Measurements from ENCODE around the gene ELP4.
"Not testable (repeated sequence)": the region's sequence is repeated elsewhere in the genome, so short reads cannot be mapped to it uniquely, and the experiment has no call there.

ELP4 gene

DNA sequence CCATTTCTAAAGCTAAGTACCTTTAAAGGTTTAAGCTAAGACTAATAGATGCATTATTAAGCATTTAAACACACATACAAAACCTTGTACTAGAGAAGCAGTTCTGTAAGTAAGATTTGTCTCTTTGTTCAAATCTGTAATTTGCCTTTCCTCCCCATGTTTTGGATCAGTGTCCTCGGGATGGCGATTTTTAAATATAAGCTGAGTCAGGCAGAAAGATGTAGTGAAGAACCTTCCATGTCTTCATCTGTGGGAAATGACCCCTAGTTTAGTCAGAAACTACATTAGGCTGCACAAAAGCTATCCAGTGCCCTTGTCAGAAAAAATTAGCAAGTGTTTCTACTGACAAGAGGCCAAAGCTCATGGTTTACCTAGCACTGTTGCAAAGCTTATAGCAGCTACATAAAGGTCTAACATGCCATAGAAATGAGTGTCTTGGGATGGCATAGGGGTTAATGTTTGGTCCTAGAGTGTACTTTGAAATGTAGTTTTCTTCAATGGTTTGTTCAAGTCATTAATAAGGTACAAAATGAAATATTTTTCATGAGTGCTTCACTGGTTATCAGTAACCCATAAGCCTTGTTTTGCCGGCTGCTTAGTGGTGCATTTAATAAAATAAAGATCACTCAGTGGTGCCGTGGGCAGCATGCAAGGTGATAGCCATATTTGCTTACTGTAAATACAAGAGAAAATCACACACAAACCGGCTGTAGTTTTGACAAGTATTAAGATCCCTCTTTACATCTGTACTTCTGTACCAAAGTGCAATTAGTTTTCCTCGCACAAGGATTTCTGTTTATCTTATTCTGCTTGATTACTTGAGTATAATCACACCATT is 139.8 kb downstream of the ELP4 start:
- DNase-seq, result no peak

GRCh38 chr11:31651208-31651607 is 141.6 kb downstream of the ELP4 start:
- DNase-seq, result no peak

- DNase-seq, result no peak
These were observed 142.3 kb downstream of the ELP4 start for GRCh38 chr11:31651822-31652221.

DNA sequence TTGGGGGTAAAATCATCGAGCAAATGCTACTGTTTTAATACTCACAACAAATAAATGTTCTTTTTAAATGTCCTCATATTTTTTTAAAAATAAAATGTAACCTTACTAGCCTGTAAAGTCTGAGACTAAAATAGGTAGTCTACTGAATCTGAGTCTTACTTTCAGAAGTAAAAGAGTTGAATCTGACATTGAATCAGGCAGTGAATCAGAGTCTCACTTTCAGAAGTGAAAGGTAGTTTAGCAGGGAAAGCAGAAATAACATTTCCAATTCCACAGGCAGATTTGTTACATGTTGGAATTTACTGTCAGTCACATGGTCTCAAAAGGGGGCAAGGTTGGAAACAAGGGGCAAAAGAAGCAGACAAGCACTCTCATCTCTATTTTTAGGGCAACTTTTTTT is 143.0 kb downstream of the ELP4 start:
- no peak for DNase-seq

DNA sequence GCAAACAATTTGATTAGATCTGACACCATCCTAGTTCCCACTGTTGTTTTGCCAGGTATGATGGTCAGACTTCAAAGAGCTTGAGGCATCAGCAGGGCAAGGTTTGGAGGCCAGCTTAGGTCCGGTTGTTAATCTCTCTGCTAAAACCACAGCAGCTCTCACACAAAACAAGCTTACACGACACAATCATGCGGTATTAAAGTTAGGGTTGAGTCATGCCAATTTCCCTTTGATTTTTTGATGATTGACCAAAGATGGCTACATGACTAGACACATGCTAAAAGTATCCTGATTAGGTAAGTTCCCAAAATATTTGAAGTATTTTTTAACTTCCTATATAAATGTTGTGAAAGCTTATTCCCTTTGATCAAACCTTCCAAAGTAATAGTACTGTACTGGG is 145.9 kb downstream of the ELP4 start:
- no peak for DNase-seq

DNA sequence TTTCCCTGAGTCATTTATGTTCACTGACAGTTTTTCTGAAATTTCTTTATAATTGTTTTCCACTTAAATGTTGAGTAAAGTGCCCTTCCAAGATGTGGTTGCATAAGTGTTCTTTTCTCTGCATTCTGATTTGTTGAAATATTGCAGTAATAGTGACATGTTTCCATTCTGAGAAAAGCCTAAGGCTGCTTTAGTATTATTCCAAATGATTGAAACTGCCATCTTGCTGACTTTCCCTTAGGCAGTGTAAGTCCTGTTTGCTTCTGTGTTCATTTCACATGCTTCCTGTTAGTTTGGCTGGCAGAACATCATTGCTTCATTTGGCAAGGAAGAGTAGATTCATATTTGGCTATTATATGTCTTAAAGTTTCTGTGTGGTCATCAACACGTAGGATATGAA is 146.5 kb downstream of the ELP4 start:
- no peak for DNase-seq

DNA sequence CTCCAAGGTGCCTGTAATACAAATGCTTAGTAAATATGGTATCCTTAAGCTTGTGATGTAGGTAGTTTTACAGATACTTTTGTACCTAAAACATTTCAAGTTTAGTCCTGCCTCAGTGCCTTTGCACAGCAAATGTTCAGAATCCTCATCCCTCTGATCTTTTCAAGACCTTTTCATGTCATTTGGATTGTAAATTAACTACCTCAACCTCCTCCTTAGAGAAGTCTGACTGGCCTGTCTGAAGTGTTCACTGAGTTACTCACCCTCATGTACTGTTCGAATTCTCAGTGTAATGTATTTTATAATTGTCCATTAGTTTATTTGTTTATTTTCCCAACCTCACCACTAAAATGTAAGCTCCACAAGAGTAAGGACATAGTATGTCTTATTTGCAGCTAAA is 147.5 kb downstream of the ELP4 start:
- DNase-seq, result no peak

DNA sequence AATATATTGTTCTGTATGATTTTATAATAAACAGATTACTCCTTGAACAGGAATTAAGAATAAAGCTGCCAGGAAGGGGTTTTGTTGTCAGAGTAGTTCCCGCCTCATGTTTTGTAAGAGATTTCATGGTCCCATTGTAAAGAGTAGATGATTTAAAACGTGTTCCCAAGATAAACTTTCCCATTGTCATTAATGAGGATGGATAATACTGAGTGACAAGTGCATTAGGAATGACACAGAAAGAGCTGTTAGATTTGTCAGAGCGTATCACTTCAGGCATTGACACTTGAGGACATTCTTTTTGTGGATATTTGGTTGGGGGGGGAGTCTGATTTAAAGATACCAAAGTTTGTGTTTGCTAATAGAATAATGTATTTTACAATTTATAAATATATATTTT is 154.6 kb downstream of the ELP4 start:
- DNase-seq, result no peak

DNA sequence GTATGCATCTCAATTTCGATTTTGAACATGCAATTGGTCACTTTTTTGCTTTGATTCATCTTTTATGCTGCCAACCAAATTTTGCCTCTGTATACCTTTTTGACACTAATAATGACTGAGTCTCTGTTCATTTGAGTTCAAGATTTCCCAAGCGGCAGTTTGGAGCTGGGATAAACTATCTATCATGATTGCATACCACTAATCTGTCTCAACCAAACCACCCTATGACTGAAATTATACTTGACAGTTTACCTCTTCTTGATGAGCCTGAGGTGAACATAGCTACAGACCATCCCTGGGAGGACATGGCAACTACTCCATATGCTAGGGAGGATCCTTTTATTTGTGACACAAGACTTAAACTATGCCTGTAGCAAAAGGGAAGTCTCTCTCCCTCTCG is 155.4 kb downstream of the ELP4 start:
- no peak for DNase-seq

DNA sequence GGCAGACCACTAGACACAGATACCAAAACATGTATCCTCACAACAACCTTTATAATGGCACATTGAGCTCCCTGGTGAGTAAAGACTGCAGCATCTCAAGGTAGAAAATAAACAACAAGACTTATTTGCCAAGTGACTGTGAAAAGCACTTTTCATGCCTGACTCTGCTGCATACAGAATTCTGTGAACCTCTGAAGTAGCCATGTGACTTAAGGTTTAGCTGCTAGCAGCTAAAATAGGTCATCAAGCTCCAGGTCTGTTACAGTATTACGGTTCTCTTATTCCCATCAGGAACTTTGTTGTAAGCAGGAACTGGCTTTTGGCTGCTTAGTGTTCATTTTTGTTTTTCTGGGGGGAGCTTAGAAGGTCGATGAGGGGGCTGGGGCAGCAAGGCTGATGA is 162.1 kb downstream of the ELP4 start:
- DNase-seq, result no peak

DNA sequence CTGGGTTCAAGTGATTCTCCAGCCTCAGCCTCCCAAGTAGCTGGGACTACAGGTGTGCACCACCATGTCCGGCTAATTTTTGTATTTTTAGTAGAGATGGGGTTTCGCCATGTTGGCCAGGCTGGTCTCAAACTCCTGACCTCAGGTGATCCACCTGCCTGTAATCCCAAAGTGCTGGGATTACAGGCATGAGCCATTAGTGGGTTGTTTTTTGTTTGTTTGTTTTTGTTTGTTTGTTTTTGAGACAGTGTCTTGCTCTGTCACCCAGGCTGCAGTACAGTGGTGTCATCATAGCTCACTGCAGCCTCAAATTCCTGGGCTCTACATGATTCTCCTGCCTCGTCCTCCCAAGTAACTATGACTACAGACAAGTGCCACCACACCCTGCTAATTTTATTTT is 163.5 kb downstream of the ELP4 start:
- DNase-seq, result not testable (repeated sequence)

- DNase-seq, result no peak
These were observed 166.9 kb downstream of the ELP4 start for GRCh38 chr11:31676280-31676982.

- no peak for DNase-seq
These were observed 171.2 kb downstream of the ELP4 start for GRCh38 chr11:31680770-31681169.

DNA sequence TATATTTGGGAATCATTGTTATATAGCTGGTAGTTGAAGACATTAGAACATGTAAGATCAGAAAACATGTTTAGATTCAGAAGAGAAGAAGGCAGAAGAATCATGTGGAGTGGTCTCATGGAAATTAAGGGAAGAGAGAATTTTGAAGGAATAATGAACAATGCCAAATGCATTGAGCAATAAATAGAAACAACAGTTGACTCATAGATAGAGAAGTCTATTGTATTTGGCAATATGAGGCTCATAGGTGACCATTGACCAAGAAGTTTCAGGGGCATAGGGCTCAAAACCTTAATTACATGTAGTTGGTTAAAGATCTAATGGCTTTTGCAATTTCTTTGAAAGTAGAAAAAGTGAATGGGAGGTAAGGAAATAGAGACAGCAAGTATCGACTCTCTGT is 177.7 kb downstream of the ELP4 start:
- no peak for DNase-seq

GRCh38 chr11:31687861-31688260 is 178.3 kb downstream of the ELP4 start:
- peak; percentile 52 for DNase-seq

- DNase-seq, result no peak
These were observed 180.0 kb downstream of the ELP4 start for GRCh38 chr11:31689559-31689958.

- peak; percentile 87 for DNase-seq
These were observed 180.5 kb downstream of the ELP4 start for GRCh38 chr11:31690041-31690440.

GRCh38 chr11:31690516-31690915 is 180.9 kb downstream of the ELP4 start:
- no peak for DNase-seq

DNA sequence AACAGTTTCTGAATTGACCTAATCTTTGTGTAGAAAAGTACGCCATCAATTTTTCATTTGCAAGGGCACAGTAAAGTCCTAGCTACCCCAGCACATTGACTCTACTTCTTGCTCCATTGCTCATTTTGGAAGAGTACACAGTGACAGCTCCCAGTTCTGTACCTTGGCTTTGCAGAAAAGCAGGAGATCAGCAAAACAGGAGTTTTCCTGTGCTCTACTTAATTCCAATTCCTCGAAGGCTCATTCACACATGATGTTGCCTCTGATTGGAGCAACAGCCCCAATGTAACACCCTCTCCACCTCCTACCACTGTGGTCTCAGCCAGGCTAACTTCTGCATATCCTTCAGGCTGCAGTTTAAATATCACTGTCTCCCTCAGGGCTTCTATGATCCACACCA is 182.9 kb downstream of the ELP4 start:
- DNase-seq, result no peak

DNA sequence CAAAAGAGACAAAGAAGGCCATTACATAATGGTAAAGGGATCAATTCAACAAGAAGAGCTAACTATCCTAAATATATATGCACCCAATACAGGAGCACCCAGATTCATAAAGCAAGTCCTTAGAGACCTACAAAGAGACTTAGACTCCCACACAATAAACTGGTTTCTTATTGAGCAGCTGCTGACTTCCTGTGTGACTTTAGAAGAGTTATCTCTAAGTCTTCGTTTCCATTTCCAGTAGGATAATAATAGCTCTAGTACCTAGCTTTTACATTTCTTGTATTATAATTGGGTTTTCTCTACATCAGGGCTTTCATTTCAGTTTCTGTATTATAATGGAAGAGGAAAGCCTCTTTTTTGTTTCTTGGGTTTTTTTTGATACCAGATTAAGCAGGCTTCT is 187.5 kb downstream of the ELP4 start:
- not testable (repeated sequence) for DNase-seq

DNA sequence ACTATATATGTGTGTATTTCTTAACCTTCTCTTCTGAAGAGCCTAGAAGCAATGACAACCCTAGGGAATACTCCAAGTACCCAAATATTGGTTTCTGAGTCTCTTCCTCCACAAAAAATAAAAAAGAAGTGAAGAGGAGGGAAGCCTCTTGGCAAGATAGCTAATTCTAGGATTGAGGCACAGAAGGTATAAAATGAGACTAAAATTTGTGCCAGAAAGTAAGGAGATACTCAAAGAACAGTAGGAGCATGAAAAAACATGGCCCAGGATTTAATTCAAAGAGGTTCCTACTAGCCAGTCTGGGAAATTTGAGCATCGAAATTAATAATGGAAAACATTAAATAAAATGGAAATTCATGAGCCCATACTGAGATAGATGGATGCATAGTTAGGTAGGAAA is 189.5 kb downstream of the ELP4 start:
- DNase-seq, result no peak

- DNase-seq, result no peak
These were observed 193.4 kb downstream of the ELP4 start for GRCh38 chr11:31702966-31703365.

DNA sequence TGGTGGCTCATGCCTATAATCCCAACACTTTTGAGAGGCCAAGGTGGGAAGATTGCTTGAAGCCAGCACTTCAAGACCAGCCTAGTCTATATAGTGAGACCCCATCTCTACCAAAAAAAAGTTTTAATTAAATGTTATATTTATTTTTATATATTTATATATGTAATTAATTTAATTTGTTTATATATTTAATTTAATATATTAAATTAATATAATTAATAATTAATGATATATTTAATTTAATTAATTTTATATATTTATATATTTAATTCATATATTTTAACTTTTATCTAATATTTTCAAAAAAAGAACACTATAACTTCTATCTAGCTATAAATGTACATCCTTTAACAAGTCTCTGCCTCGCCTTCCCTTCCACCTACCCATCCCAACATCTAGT is 196.8 kb downstream of the ELP4 start:
- DNase-seq, result no peak

GRCh38 chr11:31711137-31711536 is 201.6 kb downstream of the ELP4 start:
- DNase-seq, result no peak

DNA sequence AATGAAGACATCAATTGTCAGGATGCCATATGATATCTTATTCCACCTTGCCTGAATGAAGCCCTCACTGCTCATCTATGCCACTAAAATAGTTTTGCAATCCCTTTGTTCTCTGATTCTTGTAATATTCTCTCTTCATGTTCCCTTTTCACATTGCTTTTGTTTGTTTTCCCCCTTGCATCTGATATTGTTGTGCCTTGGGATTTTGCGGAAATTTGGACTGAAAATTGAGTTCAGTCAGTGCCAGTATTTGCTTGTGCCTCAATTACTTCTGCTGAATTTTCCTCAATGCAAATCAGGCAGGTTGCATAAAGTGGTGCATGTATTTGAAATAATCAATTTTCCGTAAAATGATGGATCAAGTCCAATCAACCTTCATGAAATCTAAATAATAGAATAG is 203.3 kb downstream of the ELP4 start:
- no peak for DNase-seq

All from NCI-H1694 (cell line).